DMS53 treated with DMSO at 0.1 percent for 48 hours (cell line): ENCODE data around the gene ATXN2.

ENCODE experiments used
- DNase-seq: peaks from one replicate; lab custom pipeline; 2025; ENCODE audit not compliant: unreplicated experiment; lab: John Stamatoyannopoulos, UW

The ATXN2 gene

GRCh38 chr12:111438481-111438880 lies 160.6 kb downstream of the ATXN2 start:
- DNase-seq: no peak

GRCh38 chr12:111437816-111438454 lies 161.2 kb downstream of the ATXN2 start:
- no peak for DNase-seq

- DNase-seq: no peak
These were observed 162.3 kb downstream of the ATXN2 start for GRCh38 chr12:111436811-111437210.

GRCh38 chr12:111436266-111436665 lies 162.8 kb downstream of the ATXN2 start:
- DNase-seq: no peak

GRCh38 chr12:111435661-111436201 lies 163.4 kb downstream of the ATXN2 start:
- no peak for DNase-seq

- DNase-seq: peak; percentile 11
These were observed 164.3 kb downstream of the ATXN2 start for GRCh38 chr12:111434680-111435338.

- no peak for DNase-seq
These were observed 165.1 kb downstream of the ATXN2 start for GRCh38 chr12:111434049-111434448.

- DNase-seq: no peak
These were observed 167.3 kb downstream of the ATXN2 start for GRCh38 chr12:111431772-111432171.

- DNase-seq: no peak
These were observed 168.4 kb downstream of the ATXN2 start for GRCh38 chr12:111430433-111431353.

GRCh38 chr12:111429828-111430432 lies 169.2 kb downstream of the ATXN2 start:
- DNase-seq: no peak

GRCh38 chr12:111428728-111429175 lies 170.4 kb downstream of the ATXN2 start:
- no peak for DNase-seq

GRCh38 chr12:111428081-111428727 lies 170.9 kb downstream of the ATXN2 start:
- no peak for DNase-seq

- DNase-seq: no peak
These were observed 171.6 kb downstream of the ATXN2 start for GRCh38 chr12:111427417-111428074.

- no peak for DNase-seq
These were observed 172.6 kb downstream of the ATXN2 start for GRCh38 chr12:111426344-111427185.

GRCh38 chr12:111425655-111426054 lies 173.5 kb downstream of the ATXN2 start:
- DNase-seq: no peak

GRCh38 chr12:111424793-111425251 lies 174.3 kb downstream of the ATXN2 start:
- no peak for DNase-seq

- no peak for DNase-seq
These were observed 174.8 kb downstream of the ATXN2 start for GRCh38 chr12:111424189-111424792.

GRCh38 chr12:111420494-111420893 lies 178.6 kb downstream of the ATXN2 start:
- DNase-seq: no peak

GRCh38 chr12:111419784-111420183 lies 179.3 kb downstream of the ATXN2 start:
- DNase-seq: no peak
